Astrocyte (in vitro differentiated cells and primary cell): ENCODE data around the gene DRD2. TPM values are rescaled to one million over a fixed set of nuclear protein-coding genes. Genes with fewer than 3 reads are reported as not detected.

Source experiments
- DNase-seq: peaks from one replicate; pipeline ENCODE4 v3.0.0-alpha.2; 2010; ENCODE audit warnings: low read depth
- FAIRE-seq: peaks from 2 replicates; lab custom pipeline; 2011; peaks lifted over from hg19 to GRCh38; lab: Jason Lieb, UNC
- H2AFZ ChIP-seq: 2 replicates; pipeline ENCODE4 v1.6.0; 2012; ENCODE audit warnings: low read depth, low read length, inconsistent platforms
- H3K27ac ChIP-seq: 2 replicates; pipeline ENCODE4 v1.5.1; 2011; ENCODE audit warnings: low read depth, low read length, inconsistent platforms
- H3K27me3 ChIP-seq: 2 replicates; pipeline ENCODE4 v1.6.0; 2011; ENCODE audit warnings: low read length, inconsistent platforms; ENCODE audit not compliant: insufficient read depth
- H3K36me3 ChIP-seq: 2 replicates; pipeline ENCODE4 v1.5.1; 2011; ENCODE audit warnings: low read length, inconsistent platforms; ENCODE audit not compliant: insufficient read depth
- H3K4me1 ChIP-seq: 2 replicates; pipeline ENCODE4 v1.5.1; 2011; ENCODE audit warnings: low read length, inconsistent platforms; ENCODE audit not compliant: insufficient read depth
- H3K4me2 ChIP-seq: 2 replicates; pipeline ENCODE4 v1.6.0; 2012; ENCODE audit warnings: low read length, inconsistent platforms
- H3K4me3 ChIP-seq: 2 replicates; pipeline ENCODE4 v1.5.1; 2011; ENCODE audit warnings: low read depth, mild to moderate bottlenecking, low read length, inconsistent platforms; ENCODE audit not compliant: insufficient read depth
- H3K79me2 ChIP-seq: 2 replicates; pipeline ENCODE4 v1.6.0; 2012; ENCODE audit warnings: mild to moderate bottlenecking, low read length, inconsistent platforms; ENCODE audit not compliant: insufficient read depth
- H3K9ac ChIP-seq: 2 replicates; pipeline ENCODE4 v1.6.0; 2012; ENCODE audit warnings: mild to moderate bottlenecking, low read length, inconsistent platforms
- H3K9me3 ChIP-seq: 2 replicates; pipeline ENCODE4 v1.5.1; 2012; ENCODE audit warnings: low read depth, mild to moderate bottlenecking, low read length, inconsistent platforms; ENCODE audit not compliant: insufficient read depth
- H4K20me1 ChIP-seq: 2 replicates; pipeline ENCODE4 v1.6.0; 2012; ENCODE audit warnings: low read length, inconsistent platforms; ENCODE audit not compliant: insufficient read depth
- H3K27ac Mint-ChIP-seq: one replicate; pipeline ENCODE4 v1.8.0; 2021; ENCODE audit warnings: mild to moderate bottlenecking, mixed read lengths; ENCODE audit not compliant: unreplicated experiment
- H3K27me3 Mint-ChIP-seq: one replicate; pipeline ENCODE4 v1.8.0; 2021; ENCODE audit warnings: low read depth, mixed read lengths; ENCODE audit not compliant: unreplicated experiment
- H3K36me3 Mint-ChIP-seq: one replicate; pipeline ENCODE4 v1.8.0; 2021; ENCODE audit warnings: low read depth, mixed read lengths; ENCODE audit not compliant: unreplicated experiment
- H3K4me1 Mint-ChIP-seq: one replicate; pipeline ENCODE4 v1.8.0; 2021; ENCODE audit warnings: low read depth, mixed read lengths; ENCODE audit not compliant: unreplicated experiment
- H3K4me3 Mint-ChIP-seq: one replicate; pipeline ENCODE4 v1.8.0; 2021; ENCODE audit warnings: mild to moderate bottlenecking, moderate library complexity, mixed read lengths; ENCODE audit not compliant: unreplicated experiment
- H3K9me3 Mint-ChIP-seq: one replicate; pipeline ENCODE4 v1.8.0; 2021; ENCODE audit warnings: mild to moderate bottlenecking, mixed read lengths; ENCODE audit not compliant: unreplicated experiment
- CTCF ChIP-seq: IDR thresholded peaks from 2 replicates; pipeline ENCODE4 v1.5.1; 2011; ENCODE audit warnings: low read depth, mild to moderate bottlenecking, inconsistent platforms, low read length, moderate library complexity; ENCODE audit not compliant: insufficient read depth
- EZH2 ChIP-seq: IDR thresholded peaks from 2 replicates; pipeline ENCODE4 v1.6.1; 2012; ENCODE audit warnings: mild to moderate bottlenecking, low read length, inconsistent platforms; ENCODE audit not compliant: insufficient read depth
- total RNA-seq: library from RNA; stranded (reverse); gene quantifications from 2 replicates; pipeline ENCODE4 v1.2.1, GENCODE V29; 2021

The DRD2 gene
- total RNA-seq, 1 donor from 2014 or later: not detected

DNA sequence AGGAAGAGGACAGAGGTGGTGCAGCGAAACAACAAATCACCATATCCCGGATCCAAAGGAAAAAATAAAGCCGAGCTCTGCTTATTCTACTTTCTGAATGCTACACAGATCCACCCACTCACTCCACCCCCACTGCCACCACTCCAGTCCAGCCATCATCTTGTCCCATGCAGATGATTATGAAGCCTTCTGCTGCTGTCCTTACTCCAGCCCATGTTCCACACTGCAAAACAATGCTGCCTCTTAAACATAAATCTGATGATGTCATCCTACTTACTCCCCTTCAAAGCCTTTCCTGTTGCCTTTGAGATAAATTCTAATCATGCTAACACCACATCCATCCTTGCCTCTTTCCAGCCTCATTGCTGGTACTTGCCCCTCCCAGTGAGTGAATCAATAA, 6.5 kb upstream of the DRD2 start:
- no peaks in the 10 kb centered on the region for H3K79me2 ChIP-seq
- H3K27ac ChIP-seq: no peak overlapping the region
- H3K27ac Mint-ChIP-seq: no peak overlapping the region
- H3K9me3 ChIP-seq: no peaks in the 10 kb centered on the region
- H3K9me3 Mint-ChIP-seq: peaks cover 4% of the 10 kb centered on the region
- no peak overlapping the region for H3K4me3 ChIP-seq
- H4K20me1 ChIP-seq: no peaks in the 10 kb centered on the region
- H3K4me2 ChIP-seq: no peak overlapping the region
- H3K9ac ChIP-seq: no peak overlapping the region
- no peak overlapping the region for H3K4me3 Mint-ChIP-seq
- DNase-seq (no peak), FAIRE-seq (no peak)
- TF ChIP-seq EZH2: no peak
- no peak for TF ChIP-seq CTCF
- H3K4me1 Mint-ChIP-seq: peaks cover 4% of the 10 kb centered on the region
- no peaks in the 10 kb centered on the region for H3K4me1 ChIP-seq
- H2AFZ ChIP-seq: no peak overlapping the region
- no peaks in the 10 kb centered on the region for H3K36me3 ChIP-seq
- peaks cover 61% of the 10 kb centered on the region for H3K27me3 Mint-ChIP-seq
- H3K27me3 ChIP-seq: peaks cover 23% of the 10 kb centered on the region
- H3K36me3 Mint-ChIP-seq: no peaks in the 10 kb centered on the region

DNA sequence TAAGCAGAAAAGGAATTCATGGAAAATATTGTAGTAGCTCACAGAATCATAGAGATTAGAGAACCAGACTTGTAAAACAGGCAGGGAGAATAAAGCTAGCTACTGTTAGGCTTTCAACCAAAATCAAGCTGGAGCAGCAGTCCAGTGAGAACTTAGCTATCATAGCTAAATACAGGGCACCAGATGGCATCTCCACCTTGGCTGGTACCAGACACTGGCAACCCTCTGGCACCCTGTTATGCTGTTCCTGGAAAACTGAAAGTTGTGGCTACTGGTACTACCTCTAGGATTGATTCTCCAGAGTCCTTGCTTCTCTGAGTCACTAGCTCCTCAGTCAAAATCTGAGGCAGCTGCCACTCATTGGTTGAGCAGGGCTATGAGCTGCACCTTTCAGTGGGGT, 6.0 kb upstream of the DRD2 start:
- no peaks in the 10 kb centered on the region for H3K9me3 ChIP-seq
- H3K9ac ChIP-seq: no peak overlapping the region
- H2AFZ ChIP-seq: no peak overlapping the region
- H3K4me3 Mint-ChIP-seq: no peak overlapping the region
- H3K4me1 Mint-ChIP-seq: peaks cover 4% of the 10 kb centered on the region
- TF ChIP-seq CTCF (no peak), EZH2 (no peak)
- FAIRE-seq: no peak
- peaks cover 66% of the 10 kb centered on the region for H3K27me3 Mint-ChIP-seq
- H3K27me3 ChIP-seq: peaks cover 28% of the 10 kb centered on the region
- no peaks in the 10 kb centered on the region for H3K4me1 ChIP-seq
- H4K20me1 ChIP-seq: no peaks in the 10 kb centered on the region
- no peaks in the 10 kb centered on the region for H3K36me3 ChIP-seq
- H3K4me2 ChIP-seq: no peak overlapping the region
- H3K27ac ChIP-seq: no peak overlapping the region
- H3K79me2 ChIP-seq: no peaks in the 10 kb centered on the region
- H3K36me3 Mint-ChIP-seq: no peaks in the 10 kb centered on the region
- DNase-seq: no peak
- H3K4me3 ChIP-seq: no peak overlapping the region
- no peak overlapping the region for H3K27ac Mint-ChIP-seq
- peaks cover 4% of the 10 kb centered on the region for H3K9me3 Mint-ChIP-seq

- peaks cover 3% of the 10 kb centered on the region for H3K9me3 Mint-ChIP-seq
- Histone ChIP-seq H2AFZ (no peak overlapping the region), H4K20me1 (peaks cover 5% of the 10 kb centered on the region), H3K36me3 (no peaks in the 10 kb centered on the region), H3K4me3 (no peak overlapping the region), H3K9ac (no peak overlapping the region), H3K4me2 (no peak overlapping the region), H3K27ac (no peak overlapping the region), H3K9me3 (no peaks in the 10 kb centered on the region), H3K27me3 (peaks cover 38% of the 10 kb centered on the region), H3K4me1 (no peaks in the 10 kb centered on the region), H3K79me2 (no peaks in the 10 kb centered on the region)
- TF ChIP-seq EZH2 (no peak), CTCF (no peak)
- DNase-seq (no peak), FAIRE-seq (no peak)
- peaks cover 78% of the 10 kb centered on the region for H3K27me3 Mint-ChIP-seq
- no peak overlapping the region for H3K4me3 Mint-ChIP-seq
- no peak overlapping the region for H3K27ac Mint-ChIP-seq
- H3K36me3 Mint-ChIP-seq: no peaks in the 10 kb centered on the region
- H3K4me1 Mint-ChIP-seq: peaks cover 10% of the 10 kb centered on the region
Observed at GRCh38 chr11:113477321-113477720, 2.1 kb upstream of the DRD2 start.
